Fibroblast of the aortic adventitia (primary cell): Measurements from ENCODE around the gene HABP4. TPM values are rescaled to one million over a fixed set of nuclear protein-coding genes. Genes with fewer than 3 reads are reported as not detected.
A peak's percentile ranks its signal among the peaks of the same experiment; 100 is the strongest.
"Not testable (repeated sequence)": the region's sequence is repeated elsewhere in the genome, so short reads cannot be mapped to it uniquely, and the experiment has no call there.

Experiments used
- DNase-seq: peaks from one replicate; pipeline ENCODE4 v3.0.0-alpha.2; 2010; ENCODE audit warnings: low read depth
- H3K4me3 ChIP-seq: 2 replicates; pipeline ENCODE4 v1.5.1; 2011; ENCODE audit warnings: low read depth, mild to moderate bottlenecking, control low read depth, low read length, moderate library complexity
- total RNA-seq: library from RNA; depleted of rRNA; stranded (reverse); fragments of >200 nt; gene quantifications from 2 replicates; pipeline ENCODE4 v1.2.3, GENCODE V29; 2012; ENCODE audit warnings: low replicate concordance
- TF ChIP-seq, protein P1 (sequence below): IDR thresholded peaks from 2 replicates; pipeline ENCODE4 v1.5.1; 2011; ENCODE audit warnings: mild to moderate bottlenecking, low read length, control low read depth, inconsistent platforms; ENCODE audit not compliant: insufficient read depth

Gene HABP4
- total RNA-seq, 1 donor: 16.7 TPM

DNA sequence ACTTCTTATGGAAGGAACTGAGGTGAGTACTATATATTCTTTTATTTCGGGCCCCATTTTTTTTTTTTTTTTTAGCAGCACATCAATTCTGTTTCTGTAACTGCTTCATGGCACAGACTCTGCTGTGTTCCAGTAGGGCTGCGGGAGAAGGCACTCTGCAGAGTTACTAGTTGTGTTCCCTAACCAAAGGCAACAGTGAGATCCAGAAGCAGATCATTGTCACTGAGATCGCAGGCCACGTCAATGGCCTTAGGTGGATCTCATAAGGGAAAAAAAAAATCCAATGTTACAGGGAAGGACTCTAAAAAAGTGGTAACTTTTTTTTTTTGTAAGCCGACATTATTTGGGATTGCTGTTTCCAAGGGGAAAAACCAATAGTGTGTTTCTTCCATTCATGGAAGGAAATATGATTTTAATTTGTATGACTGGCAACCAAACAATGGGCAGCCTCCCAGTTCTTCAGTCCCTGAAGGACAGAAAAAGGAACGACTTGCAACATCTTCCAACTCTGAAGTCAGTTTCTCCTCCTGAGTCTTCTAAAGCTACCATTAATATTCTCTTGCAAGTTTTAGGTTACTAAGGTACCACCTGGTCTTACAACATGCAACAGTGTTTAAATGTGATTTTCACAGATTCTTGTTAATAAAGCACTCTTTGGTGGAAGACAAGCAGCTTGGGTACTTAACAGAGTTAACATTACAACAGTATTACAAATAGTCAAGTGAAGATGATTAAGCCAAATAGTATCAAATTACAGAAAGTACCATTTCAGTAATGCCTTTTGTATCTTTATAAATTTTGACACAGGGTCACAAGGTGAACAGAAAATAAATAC is 52.8 kb downstream of the HABP4 start:
- TF ChIP-seq, protein P1, sequence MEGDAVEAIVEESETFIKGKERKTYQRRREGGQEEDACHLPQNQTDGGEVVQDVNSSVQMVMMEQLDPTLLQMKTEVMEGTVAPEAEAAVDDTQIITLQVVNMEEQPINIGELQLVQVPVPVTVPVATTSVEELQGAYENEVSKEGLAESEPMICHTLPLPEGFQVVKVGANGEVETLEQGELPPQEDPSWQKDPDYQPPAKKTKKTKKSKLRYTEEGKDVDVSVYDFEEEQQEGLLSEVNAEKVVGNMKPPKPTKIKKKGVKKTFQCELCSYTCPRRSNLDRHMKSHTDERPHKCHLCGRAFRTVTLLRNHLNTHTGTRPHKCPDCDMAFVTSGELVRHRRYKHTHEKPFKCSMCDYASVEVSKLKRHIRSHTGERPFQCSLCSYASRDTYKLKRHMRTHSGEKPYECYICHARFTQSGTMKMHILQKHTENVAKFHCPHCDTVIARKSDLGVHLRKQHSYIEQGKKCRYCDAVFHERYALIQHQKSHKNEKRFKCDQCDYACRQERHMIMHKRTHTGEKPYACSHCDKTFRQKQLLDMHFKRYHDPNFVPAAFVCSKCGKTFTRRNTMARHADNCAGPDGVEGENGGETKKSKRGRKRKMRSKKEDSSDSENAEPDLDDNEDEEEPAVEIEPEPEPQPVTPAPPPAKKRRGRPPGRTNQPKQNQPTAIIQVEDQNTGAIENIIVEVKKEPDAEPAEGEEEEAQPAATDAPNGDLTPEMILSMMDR: no peak
- H3K4me3 ChIP-seq: no peak overlapping the region
- DNase-seq: peak; percentile 57

DNA sequence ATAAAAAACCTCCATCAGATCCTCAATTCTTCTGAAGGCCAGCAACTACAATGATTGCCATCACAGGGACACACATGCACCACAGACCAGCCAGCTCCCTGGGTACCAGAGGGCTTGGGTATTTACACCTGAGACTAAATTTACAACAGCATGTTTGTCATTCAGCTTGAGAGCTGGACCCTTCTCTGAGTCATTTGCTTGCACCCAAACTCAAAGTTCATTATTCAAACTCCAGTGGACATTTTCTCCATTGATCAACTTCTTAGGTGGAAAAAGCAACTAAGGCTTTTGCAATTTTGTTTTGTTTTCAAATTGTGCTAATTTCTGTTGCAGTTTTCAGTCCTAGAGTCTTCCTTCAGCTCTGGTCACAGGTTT is 53.4 kb downstream of the HABP4 start:
- DNase-seq, H3K4me3 ChIP-seq: not testable (repeated sequence)

DNA sequence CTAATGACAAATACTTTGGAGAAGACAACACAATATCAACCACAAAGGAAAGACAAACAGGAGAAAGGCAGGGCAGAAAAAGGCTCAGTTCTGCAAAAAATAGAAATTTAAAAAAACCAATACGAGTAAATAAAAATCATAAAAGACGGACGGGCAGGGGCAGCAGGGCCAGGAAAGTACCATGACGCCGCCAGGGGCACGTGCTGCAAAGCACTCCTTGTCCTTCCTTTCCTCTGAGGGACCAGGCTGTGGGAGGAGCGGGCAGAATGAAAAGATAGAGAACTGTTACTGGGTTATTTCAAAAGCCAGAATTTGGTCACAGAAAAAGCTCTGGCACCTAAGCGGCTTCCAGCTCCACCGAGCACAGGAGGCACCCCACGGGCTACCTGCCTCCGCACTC is 53.9 kb downstream of the HABP4 start:
- DNase-seq: no peak
- TF ChIP-seq, protein P1: no peak
- no peak overlapping the region for H3K4me3 ChIP-seq

DNA sequence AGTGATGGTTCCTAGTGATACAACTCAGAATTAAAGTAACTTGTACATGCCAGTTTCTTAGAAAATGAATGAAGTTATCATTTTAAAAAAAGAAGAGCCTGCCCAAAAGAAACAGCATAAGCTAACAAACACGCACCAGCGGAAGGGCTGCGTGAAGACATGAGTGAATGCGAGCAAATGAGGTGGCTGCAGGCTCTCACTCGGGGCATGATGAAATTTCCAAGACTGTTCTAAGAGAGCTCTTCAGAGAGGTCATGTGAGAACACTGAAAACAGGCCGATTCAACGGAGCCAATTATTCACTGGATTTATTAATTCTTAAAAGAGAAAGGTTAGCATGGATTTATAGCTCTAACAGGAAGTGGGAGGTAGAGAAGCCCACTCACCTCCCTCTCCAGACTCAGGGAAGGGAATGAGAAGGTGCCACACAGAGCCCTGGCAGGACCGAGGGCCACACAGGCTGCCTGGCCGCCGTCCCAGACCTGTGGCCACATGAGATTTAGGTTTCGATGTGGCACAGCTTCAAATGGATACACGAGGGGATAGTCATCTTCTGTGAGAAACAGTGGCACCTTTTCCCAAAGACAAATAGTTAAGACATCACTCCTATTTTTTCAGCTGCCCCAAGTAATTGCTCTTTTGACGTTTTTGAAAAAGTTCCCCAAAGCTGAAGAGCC is 55.5 kb downstream of the HABP4 start:
- peak; percentile 43 for DNase-seq
- TF ChIP-seq, protein P1: no peak
- H3K4me3 ChIP-seq: no peak overlapping the region

DNA sequence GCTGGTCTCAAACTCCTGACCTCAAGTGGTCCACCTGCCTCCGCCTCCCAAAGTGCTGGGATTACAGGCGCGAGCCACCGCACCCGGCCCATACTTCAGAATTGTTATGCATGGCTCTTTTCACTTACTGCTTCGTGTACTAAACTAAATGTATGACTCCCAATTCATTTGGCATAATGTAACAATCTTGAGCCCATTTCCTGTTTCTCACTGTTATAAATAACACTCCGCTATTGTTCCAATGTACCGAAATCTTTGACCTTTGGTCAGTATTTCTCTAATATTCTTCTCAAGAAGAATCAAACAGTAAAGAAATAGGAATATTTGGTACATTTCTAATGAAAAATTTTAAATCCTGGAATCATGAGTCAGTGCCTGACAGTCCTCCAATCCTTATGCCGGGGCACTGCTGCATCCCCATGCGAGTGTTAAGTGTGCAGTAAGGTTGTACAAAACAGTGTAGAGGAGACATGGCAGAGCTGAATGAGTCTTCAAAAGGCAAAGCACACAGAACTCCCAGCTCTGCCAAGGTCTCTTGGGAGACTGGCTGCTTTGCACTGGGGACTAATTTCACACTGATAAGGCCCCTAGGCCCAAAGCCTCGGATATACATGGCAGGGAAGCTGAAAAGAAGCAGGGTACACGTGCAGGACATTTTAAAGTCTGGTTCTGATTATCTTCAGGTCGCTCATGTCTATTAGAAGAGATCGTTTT is 58.4 kb downstream of the HABP4 start:
- DNase-seq: no peak
- TF ChIP-seq, protein P1: no peak

DNA sequence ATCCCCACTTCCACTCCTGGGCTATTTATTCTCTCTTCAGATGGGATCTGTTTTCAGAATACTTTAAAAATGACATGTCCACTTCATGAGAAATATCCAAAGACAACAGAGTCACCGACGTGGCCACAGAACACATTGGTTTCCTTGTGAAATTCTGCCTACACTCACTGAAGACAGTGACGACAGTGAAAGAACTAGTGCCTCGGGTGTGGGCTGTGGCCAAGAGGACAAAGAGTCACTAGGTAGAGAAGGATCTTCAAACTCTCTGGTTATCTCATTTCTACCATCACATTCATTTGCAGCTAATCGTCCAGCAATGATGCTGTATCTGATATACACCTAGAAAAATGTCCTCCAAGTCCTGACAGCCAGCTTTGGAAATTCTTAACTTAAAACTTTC is 59.1 kb downstream of the HABP4 start:
- H3K4me3 ChIP-seq: no peak overlapping the region
- no peak for DNase-seq
- TF ChIP-seq, protein P1: no peak

More for the DNA sequence above, 58.4 kb downstream of the HABP4 start:
- H3K4me3 ChIP-seq: no peak overlapping the region

DNA sequence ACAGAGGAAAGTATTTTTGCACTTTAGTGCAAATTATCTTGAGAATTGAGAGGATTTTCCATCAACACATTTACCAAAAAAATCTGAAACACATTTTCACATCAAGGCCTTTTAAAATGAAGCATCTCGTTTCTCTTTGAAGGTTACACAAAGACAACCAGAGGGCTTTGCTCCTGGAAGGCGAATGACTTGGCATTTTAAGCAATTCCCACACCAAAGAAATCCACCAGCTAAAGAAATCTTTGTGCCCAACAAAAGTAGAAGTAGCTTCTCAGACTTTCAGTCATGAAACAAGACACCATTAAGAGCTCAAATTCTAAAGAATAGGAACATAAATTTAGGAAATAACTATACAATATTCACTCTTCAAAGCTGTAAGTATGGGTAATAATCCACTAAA is 59.9 kb downstream of the HABP4 start:
- H3K4me3 ChIP-seq: no peak overlapping the region
- no peak for DNase-seq
- TF ChIP-seq, protein P1: no peak
